Measurements from ENCODE around the gene ENGASE.

DNA sequence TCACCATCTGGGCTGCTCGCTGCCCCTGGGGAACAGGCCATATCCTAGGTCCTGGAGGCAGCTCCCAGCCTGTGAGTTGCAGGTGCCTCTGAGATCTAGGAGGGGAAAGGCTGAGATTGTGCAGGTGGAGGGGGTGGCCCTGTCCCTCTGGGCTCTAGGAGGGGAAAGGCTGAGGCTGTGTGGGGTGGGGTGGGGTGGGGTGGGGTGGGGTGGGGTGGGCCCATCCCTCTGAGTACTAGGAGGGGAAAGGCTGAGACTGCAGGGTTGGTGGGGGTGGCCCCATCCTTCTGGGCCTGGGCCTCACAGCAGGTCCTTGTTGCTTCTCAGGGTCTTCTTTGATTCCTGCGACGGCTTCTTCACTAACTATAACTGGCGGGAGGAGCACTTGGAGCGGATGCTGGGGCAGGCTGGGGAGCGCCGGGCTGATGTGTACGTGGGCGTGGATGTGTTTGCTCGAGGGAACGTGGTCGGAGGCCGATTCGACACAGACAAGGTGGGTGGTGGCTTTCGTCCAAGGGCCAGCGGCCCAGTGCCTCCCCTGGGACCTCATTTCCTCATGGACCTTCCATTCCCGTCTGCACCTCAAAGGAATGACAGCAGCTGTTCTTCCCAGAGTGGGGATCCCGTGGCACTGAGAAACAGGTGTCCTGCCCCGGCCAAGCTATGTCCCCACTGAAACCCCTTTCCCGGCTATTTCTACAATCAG lies 7.1 kb downstream of the ENGASE start:
- TF ChIP-seq, protein P1, sequence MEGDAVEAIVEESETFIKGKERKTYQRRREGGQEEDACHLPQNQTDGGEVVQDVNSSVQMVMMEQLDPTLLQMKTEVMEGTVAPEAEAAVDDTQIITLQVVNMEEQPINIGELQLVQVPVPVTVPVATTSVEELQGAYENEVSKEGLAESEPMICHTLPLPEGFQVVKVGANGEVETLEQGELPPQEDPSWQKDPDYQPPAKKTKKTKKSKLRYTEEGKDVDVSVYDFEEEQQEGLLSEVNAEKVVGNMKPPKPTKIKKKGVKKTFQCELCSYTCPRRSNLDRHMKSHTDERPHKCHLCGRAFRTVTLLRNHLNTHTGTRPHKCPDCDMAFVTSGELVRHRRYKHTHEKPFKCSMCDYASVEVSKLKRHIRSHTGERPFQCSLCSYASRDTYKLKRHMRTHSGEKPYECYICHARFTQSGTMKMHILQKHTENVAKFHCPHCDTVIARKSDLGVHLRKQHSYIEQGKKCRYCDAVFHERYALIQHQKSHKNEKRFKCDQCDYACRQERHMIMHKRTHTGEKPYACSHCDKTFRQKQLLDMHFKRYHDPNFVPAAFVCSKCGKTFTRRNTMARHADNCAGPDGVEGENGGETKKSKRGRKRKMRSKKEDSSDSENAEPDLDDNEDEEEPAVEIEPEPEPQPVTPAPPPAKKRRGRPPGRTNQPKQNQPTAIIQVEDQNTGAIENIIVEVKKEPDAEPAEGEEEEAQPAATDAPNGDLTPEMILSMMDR (IDR thresholded peaks at IDR 0.05): no peak
- no peak for TF ChIP-seq EZH2 (IDR thresholded peaks at IDR 0.05; ENCODE audit: borderline replicate concordance, insufficient read depth, low read depth, low read length, poor library complexity, severe bottlenecking)
